ENCODE results near the gene DKC1. TPM values are rescaled to one million over a fixed set of nuclear protein-coding genes. Genes with fewer than 3 reads are reported as not detected.

Gene DKC1
- total RNA-seq: 10 to 100 TPM; 51.7 to 58.6 TPM
- polyA plus RNA-seq (2013, experiment 1 of 2): 40.2 TPM
- polyA plus RNA-seq (2013, experiment 2 of 2): 40.1 TPM
- 46.8 to 409 (median 86.9) reads per million in 172 experiments for total RNA-seq

DNA sequence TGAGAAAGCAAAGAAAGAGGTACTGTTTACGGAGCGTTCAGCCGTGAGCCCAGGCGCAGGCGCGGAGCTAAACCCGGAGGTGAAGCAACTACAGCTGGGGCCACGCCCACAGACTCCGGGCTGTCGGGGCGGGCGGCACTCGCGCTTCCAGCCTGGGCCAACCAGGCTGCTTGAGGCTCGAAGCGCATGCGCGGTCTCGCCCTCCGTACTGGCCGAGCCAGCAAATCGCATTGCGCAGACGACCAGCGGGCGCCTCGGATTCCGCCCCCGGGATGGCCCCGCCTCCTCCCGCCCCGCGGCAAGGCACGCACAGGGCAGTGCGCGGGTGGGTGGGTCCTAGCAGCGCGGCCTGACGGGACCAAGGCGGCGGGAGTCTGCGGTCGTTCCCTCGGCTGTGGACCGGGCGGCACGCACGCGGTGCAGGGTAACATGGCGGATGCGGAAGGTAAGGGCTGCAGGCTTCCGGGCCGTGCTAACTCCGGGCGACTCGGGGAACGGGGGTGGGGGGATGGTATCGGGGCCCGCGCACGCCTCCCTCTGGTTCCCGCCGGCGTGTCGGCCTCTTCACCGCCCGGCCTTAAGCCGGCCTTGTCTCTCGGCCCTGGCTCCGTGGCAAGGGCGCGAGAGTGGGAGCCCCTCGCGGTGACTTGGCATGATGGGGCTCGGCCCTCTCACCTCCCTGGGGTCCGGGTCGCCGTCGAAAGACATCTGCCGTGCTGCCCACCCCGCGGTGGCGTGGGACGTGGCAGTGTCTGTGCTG is at the start of gene DKC1:
Gene DKC1 (plus strand): TSS at position 328 of the 760 bp plus-strand sequence. CDS start 102 bp downstream, at position 430.
- no peaks in the 10 kb centered on the region for H3K9me3 Mint-ChIP-seq
- Histone ChIP-seq H3K9me3 (ENCODE audit: control insufficient read depth in 1 of 2, insufficient read depth in 1 of 2, low read length in 2 of 2) (no peaks in the 10 kb centered on the region), H3K36me3 (ENCODE audit: insufficient read depth, low read length) (peaks cover 28% of the 10 kb centered on the region), H3K27me3 (ENCODE audit: control insufficient read depth in 1 of 2, insufficient read depth in 2 of 2, low read length in 2 of 2) (no peaks in the 10 kb centered on the region), H3K4me1 (ENCODE audit: insufficient read depth, low read length) (peaks cover 25% of the 10 kb centered on the region), H3K4me3 (ENCODE audit: low read length) (peak within 1 kb of the TSS; percentile 80), H3K27ac (ENCODE audit: low read depth in 1 of 2, low read length in 2 of 2) (peak within 1 kb of the TSS; percentile 55 to 57)
- no peak for TF ChIP-seq CTCF (IDR thresholded peaks at IDR 0.05)
- peaks cover 34% of the 10 kb centered on the region for H3K36me3 Mint-ChIP-seq (ENCODE audit: low read depth)
- H3K27me3 Mint-ChIP-seq: no peaks in the 10 kb centered on the region
- H3K4me3 Mint-ChIP-seq: peak within 1 kb of the TSS; percentile 91
- peak; percentile 87 for ATAC-seq (ENCODE audit: poor library complexity)
- H3K27ac Mint-ChIP-seq: peak within 1 kb of the TSS; percentile 95
- DNase-seq: peak; percentile 86 to 98 (median 94)
- CTCF ChIA-PET: interaction anchor here (1.1 kb wide), 2 partner anchors 14 kb away, joined by 4 to 5 read pairs; no protein-coding TSS in a partner anchor
- POLR2A ChIA-PET: interaction anchor here (0.7 to 2.5 kb wide), 12 partner anchors 9 to 1098 kb away, joined by 3 to 58 read pairs (median 4); partner anchors contain the start of genes GAB3, MPP1 and RPL10
- intact Hi-C loops (cut with DNase I, micrococcal nuclease): loop anchor here (2.0 kb wide), 2 partner anchors 42 to 78 kb away; partner anchors contain the start of gene MPP1 (in 1 of the 2)
- peaks cover 23% of the 10 kb centered on the region for H3K4me1 Mint-ChIP-seq (ENCODE audit: low read depth)

- Histone ChIP-seq H3K36me3 (ENCODE audit: insufficient read depth, low read length) (peaks cover 7% of the 10 kb centered on the region), H3K4me3 (ENCODE audit: low read length) (no peak overlapping the region), H3K4me1 (ENCODE audit: insufficient read depth, low read length) (peaks cover 52% of the 10 kb centered on the region), H3K27me3 (ENCODE audit: control insufficient read depth in 1 of 2, insufficient read depth in 2 of 2, low read length in 2 of 2) (no peaks in the 10 kb centered on the region), H3K9me3 (ENCODE audit: control insufficient read depth in 1 of 2, insufficient read depth in 1 of 2, low read length in 2 of 2) (no peaks in the 10 kb centered on the region), H3K27ac (ENCODE audit: low read depth in 1 of 2, low read length in 2 of 2) (no peak overlapping the region)
- intact Hi-C loops (cut with DNase I, micrococcal nuclease): loop anchor here (5.0 to 10.0 kb wide), 2 partner anchors 37 to 130 kb away; partner anchors contain the start of gene GAB3 (in 1 of the 2)
- peak; percentile 66 for TF ChIP-seq CTCF (IDR thresholded peaks at IDR 0.05)
- Mint-ChIP-seq H3K4me1 (ENCODE audit: low read depth) (peaks cover 62% of the 10 kb centered on the region), H3K27ac (peak overlapping the region; percentile 30), H3K36me3 (ENCODE audit: low read depth) (peaks cover 19% of the 10 kb centered on the region), H3K9me3 (no peaks in the 10 kb centered on the region), H3K4me3 (peak overlapping the region; percentile 1), H3K27me3 (no peaks in the 10 kb centered on the region)
- DNase-seq: peak in 8 of 14 experiments; percentile 11 to 77 (median 55)
- peak; percentile 35 for ATAC-seq (ENCODE audit: poor library complexity)
- ChIA-PET CTCF (interaction anchor here (0.6 kb wide), 2 partner anchors 15 to 41 kb away, joined by 3 to 4 read pairs; no protein-coding TSS in a partner anchor), POLR2A (no interaction called here)
These were observed 47.7 kb upstream of the DKC1 start for GRCh38 chrX:154714925-154715324.

DNA sequence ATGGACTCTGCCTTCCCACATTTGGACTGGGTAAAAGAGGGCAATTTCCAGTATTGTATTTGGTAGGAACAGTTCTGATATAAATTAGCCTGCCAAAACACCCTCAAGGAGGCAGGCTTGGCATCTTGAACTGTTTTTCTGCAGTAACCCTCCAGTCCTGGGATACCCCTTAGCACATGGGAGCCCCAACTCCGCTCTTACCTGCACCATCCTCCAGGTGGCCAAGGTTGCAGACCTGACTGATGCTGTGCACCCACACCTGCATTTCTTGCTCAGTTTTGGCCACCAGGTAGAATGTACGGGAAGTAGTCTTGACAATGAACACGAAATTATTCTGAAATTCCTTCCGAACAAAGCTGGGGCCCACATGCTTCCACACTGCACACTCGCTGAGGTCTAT is 46.8 kb upstream of the DKC1 start:
- H3K4me1 ChIP-seq (ENCODE audit: insufficient read depth, low read length): peaks cover 52% of the 10 kb centered on the region
- H3K36me3 ChIP-seq (ENCODE audit: insufficient read depth, low read length): peaks cover 7% of the 10 kb centered on the region
- Mint-ChIP-seq H3K27me3 (no peaks in the 10 kb centered on the region), H3K36me3 (ENCODE audit: low read depth) (peaks cover 18% of the 10 kb centered on the region), H3K27ac (no peak overlapping the region), H3K4me1 (ENCODE audit: low read depth) (peaks cover 61% of the 10 kb centered on the region), H3K9me3 (no peaks in the 10 kb centered on the region), H3K4me3 (no peak overlapping the region)
- ChIA-PET CTCF (no interaction called here), POLR2A (interaction anchor here (4.3 kb wide), 1 partner anchor 34 kb away, joined by 30 read pairs; the partner anchor contains the start of gene GAB3)
- TF ChIP-seq CTCF (IDR thresholded peaks at IDR 0.05): no peak
- H3K27ac ChIP-seq (ENCODE audit: low read depth in 1 of 2, low read length in 2 of 2): no peak overlapping the region
- no peaks in the 10 kb centered on the region for H3K9me3 ChIP-seq (ENCODE audit: control insufficient read depth in 1 of 2, insufficient read depth in 1 of 2, low read length in 2 of 2)
- DNase-seq: no peak
- no peak for ATAC-seq (ENCODE audit: poor library complexity)
- no peaks in the 10 kb centered on the region for H3K27me3 ChIP-seq (ENCODE audit: control insufficient read depth in 1 of 2, insufficient read depth in 2 of 2, low read length in 2 of 2)
- no peak overlapping the region for H3K4me3 ChIP-seq (ENCODE audit: low read length)
- intact Hi-C loops (cut with DNase I, micrococcal nuclease): loop anchor here (2.0 to 10.0 kb wide), 3 partner anchors 17 to 129 kb away; partner anchors contain the start of gene GAB3 (in 1 of the 2)
